ENCODE data around the gene LRIT3.

LRIT3 gene

GRCh38 chr4:109816894-109817293, 31.0 kb upstream of the LRIT3 start:
- Histone ChIP-seq H3K9ac (ENCODE audit: low read length) (peak overlapping the region; percentile 97), H3K4me1 (ENCODE audit: control insufficient read depth, insufficient read depth, low read length) (peaks cover 22% of the 10 kb centered on the region), H3K27me3 (replicated peaks; ENCODE audit: control insufficient read depth, insufficient read depth, low read length) (no peaks in the 10 kb centered on the region), H3K4me3 (ENCODE audit: low read length) (peak overlapping the region; percentile 100), H3K9me3 (ENCODE audit: control insufficient read depth, low read length) (no peaks in the 10 kb centered on the region), H3K36me3 (ENCODE audit: control insufficient read depth, insufficient read depth, low read length, severe bottlenecking) (peaks cover 14% of the 10 kb centered on the region)
- DNase-seq (ENCODE audit: low read depth) = no peak

- DNase-seq (ENCODE audit: low read depth) = no peak
Measured at GRCh38 chr4:109818268-109818667, 29.6 kb upstream of the LRIT3 start.

DNA sequence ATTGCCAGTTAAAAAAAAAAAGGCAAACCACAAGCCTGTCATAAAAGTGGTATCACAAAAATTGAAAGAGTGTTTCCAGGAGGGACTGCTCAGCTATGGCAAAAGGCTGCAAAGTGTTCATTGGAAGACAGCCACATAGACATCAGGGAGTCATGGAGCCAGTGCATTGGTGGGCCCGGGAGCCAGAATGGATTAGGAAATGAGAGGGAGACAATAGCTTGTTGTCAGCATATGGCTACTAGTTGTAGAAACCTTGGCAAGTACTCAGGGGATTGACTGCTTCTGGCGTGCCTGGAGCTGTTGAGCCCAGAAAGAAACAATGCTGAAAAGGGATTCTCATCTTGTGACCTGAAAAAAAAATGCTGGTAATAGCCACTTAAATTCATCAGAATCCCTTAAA, 27.3 kb upstream of the LRIT3 start:
- Histone ChIP-seq H3K27me3 (replicated peaks; ENCODE audit: control insufficient read depth, insufficient read depth, low read length) (no peaks in the 10 kb centered on the region), H3K36me3 (ENCODE audit: control insufficient read depth, insufficient read depth, low read length, severe bottlenecking) (peaks cover 49% of the 10 kb centered on the region), H3K4me1 (ENCODE audit: control insufficient read depth, insufficient read depth, low read length) (peaks cover 22% of the 10 kb centered on the region), H3K9me3 (ENCODE audit: control insufficient read depth, low read length) (no peaks in the 10 kb centered on the region), H3K9ac (ENCODE audit: low read length) (no peak overlapping the region), H3K4me3 (ENCODE audit: low read length) (no peak overlapping the region)
- DNase-seq (ENCODE audit: low read depth) = no peak

More at GRCh38 chr4:109818268-109818667, 29.6 kb upstream of the LRIT3 start:
- H3K4me3 ChIP-seq (ENCODE audit: low read length) = no peak overlapping the region
- H3K27me3 ChIP-seq (replicated peaks; ENCODE audit: control insufficient read depth, insufficient read depth, low read length) = no peaks in the 10 kb centered on the region
- no peak overlapping the region for H3K9ac ChIP-seq (ENCODE audit: low read length)
- peaks cover 27% of the 10 kb centered on the region for H3K36me3 ChIP-seq (ENCODE audit: control insufficient read depth, insufficient read depth, low read length, severe bottlenecking)
- peaks cover 22% of the 10 kb centered on the region for H3K4me1 ChIP-seq (ENCODE audit: control insufficient read depth, insufficient read depth, low read length)
- no peaks in the 10 kb centered on the region for H3K9me3 ChIP-seq (ENCODE audit: control insufficient read depth, low read length)

GRCh38 chr4:109821185-109821584, 26.7 kb upstream of the LRIT3 start:
- no peak overlapping the region for H3K4me3 ChIP-seq (ENCODE audit: low read length)
- H3K9me3 ChIP-seq (ENCODE audit: control insufficient read depth, low read length) = no peaks in the 10 kb centered on the region
- H3K27me3 ChIP-seq (replicated peaks; ENCODE audit: control insufficient read depth, insufficient read depth, low read length) = no peaks in the 10 kb centered on the region
- no peak for DNase-seq (ENCODE audit: low read depth)
- peaks cover 50% of the 10 kb centered on the region for H3K36me3 ChIP-seq (ENCODE audit: control insufficient read depth, insufficient read depth, low read length, severe bottlenecking)
- peak overlapping the region; percentile 24 for H3K9ac ChIP-seq (ENCODE audit: low read length)
- peaks cover 21% of the 10 kb centered on the region for H3K4me1 ChIP-seq (ENCODE audit: control insufficient read depth, insufficient read depth, low read length)

DNA sequence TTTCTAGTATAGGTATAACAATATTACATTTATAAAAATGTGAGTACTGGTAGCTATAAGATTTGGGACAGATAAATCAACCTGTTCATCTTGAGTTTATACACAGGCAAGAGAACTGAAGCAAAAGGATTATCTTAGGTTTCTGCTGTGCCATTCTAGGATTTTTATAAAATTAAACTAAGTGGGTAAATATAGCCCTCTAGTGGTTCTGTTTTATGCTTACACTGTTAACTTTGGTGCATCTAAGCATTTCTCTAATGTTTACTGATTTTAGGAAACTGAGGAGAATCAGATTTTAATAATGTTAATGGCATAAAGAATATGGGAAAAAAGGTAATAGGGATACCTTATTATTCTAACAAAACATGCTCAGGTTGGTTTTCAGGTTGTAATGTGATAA, 21.2 kb upstream of the LRIT3 start:
- Histone ChIP-seq H3K36me3 (ENCODE audit: control insufficient read depth, insufficient read depth, low read length, severe bottlenecking) (peaks cover 37% of the 10 kb centered on the region), H3K27me3 (replicated peaks; ENCODE audit: control insufficient read depth, insufficient read depth, low read length) (no peaks in the 10 kb centered on the region), H3K9ac (ENCODE audit: low read length) (no peak overlapping the region), H3K4me3 (ENCODE audit: low read length) (no peak overlapping the region), H3K9me3 (ENCODE audit: control insufficient read depth, low read length) (no peaks in the 10 kb centered on the region), H3K4me1 (ENCODE audit: control insufficient read depth, insufficient read depth, low read length) (peaks cover 4% of the 10 kb centered on the region)
- DNase-seq (ENCODE audit: low read depth) = peak; percentile 75

DNA sequence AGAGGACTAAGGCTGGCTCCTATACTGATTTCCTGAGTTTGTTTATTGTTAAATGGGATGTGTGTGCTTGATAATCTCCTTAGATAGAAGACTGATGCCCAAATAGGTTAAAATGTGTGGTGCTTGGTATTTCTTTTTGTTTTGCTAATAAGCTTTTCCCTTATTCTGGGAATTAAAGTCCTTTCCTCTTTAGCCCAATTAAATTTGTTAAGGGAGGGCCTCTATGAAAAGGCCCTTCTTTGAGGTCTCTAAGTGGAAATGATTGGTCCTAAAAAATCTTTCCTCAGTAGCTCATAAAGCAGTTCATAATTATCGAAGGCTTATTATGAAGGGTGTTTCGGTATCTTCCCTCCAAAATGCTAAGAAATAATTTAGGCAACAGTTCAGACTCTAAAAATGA, 20.2 kb upstream of the LRIT3 start, which contains the start of gene RRH:
Gene RRH, plus strand, starts transcription at position 301 of the 400 bp plus-strand sequence. Its CDS starts 56 bp downstream, at position 357.
- Histone ChIP-seq H3K36me3 (ENCODE audit: control insufficient read depth, insufficient read depth, low read length, severe bottlenecking) (peaks cover 29% of the 10 kb centered on the region), H3K4me3 (ENCODE audit: low read length) (no peak within 1 kb of the TSS), H3K9me3 (ENCODE audit: control insufficient read depth, low read length) (no peaks in the 10 kb centered on the region), H3K9ac (ENCODE audit: low read length) (no peak within 1 kb of the TSS), H3K4me1 (ENCODE audit: control insufficient read depth, insufficient read depth, low read length) (peaks cover 4% of the 10 kb centered on the region), H3K27me3 (replicated peaks; ENCODE audit: control insufficient read depth, insufficient read depth, low read length) (no peaks in the 10 kb centered on the region)
- DNase-seq (ENCODE audit: low read depth) = no peak

DNA sequence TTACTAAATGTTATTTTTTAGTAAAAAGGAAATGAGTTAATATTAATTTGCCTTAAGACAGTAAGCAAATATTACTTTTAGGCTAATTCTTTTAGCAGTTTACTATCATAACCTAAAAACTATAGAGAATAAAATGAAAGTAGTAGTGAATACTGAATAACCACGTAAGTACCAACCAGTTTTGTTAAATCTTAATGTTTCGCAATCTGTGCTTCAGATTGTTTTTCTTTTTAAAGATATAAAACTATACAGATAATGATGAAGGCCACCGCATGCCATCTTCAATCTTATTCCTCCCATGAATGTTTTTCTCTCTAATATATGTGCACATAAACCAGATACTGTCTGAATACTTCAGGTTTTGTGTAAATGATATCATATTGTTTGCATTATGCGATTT, 14.2 kb upstream of the LRIT3 start:
- Histone ChIP-seq H3K9ac (ENCODE audit: low read length) (no peak overlapping the region), H3K9me3 (ENCODE audit: control insufficient read depth, low read length) (no peaks in the 10 kb centered on the region), H3K4me3 (ENCODE audit: low read length) (no peak overlapping the region), H3K36me3 (ENCODE audit: control insufficient read depth, insufficient read depth, low read length, severe bottlenecking) (no peaks in the 10 kb centered on the region), H3K27me3 (replicated peaks; ENCODE audit: control insufficient read depth, insufficient read depth, low read length) (no peaks in the 10 kb centered on the region), H3K4me1 (ENCODE audit: control insufficient read depth, insufficient read depth, low read length) (no peaks in the 10 kb centered on the region)
- DNase-seq (ENCODE audit: low read depth) = no peak

DNA sequence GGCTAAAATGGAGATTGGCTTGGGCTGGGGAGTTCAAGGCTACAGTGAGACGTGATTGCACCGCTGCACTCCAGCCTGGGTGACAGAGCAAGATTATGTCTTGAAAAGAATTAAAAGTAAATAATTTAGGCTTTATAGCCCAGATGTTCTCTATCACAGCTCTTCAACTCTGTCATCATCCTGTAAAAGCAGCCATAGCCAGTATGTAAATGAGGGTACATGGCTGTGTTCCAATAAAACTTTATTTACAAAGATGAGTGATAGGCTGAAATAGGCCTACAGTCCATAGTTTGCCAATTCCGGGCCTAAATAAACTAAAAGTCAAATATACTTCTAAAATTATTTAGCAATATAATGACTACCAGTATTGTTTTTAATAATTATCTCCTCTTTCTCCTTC, 10.9 kb upstream of the LRIT3 start:
- H3K27me3 ChIP-seq (replicated peaks; ENCODE audit: control insufficient read depth, insufficient read depth, low read length) = no peaks in the 10 kb centered on the region
- H3K9me3 ChIP-seq (ENCODE audit: control insufficient read depth, low read length) = no peaks in the 10 kb centered on the region
- DNase-seq (ENCODE audit: low read depth) = no peak
- H3K9ac ChIP-seq (ENCODE audit: low read length) = no peak overlapping the region
- no peaks in the 10 kb centered on the region for H3K4me1 ChIP-seq (ENCODE audit: control insufficient read depth, insufficient read depth, low read length)
- no peak overlapping the region for H3K4me3 ChIP-seq (ENCODE audit: low read length)
- H3K36me3 ChIP-seq (ENCODE audit: control insufficient read depth, insufficient read depth, low read length, severe bottlenecking) = no peaks in the 10 kb centered on the region

- H3K9me3 ChIP-seq (ENCODE audit: control insufficient read depth, low read length) = no peaks in the 10 kb centered on the region
- no peaks in the 10 kb centered on the region for H3K36me3 ChIP-seq (ENCODE audit: control insufficient read depth, insufficient read depth, low read length, severe bottlenecking)
- no peak overlapping the region for H3K9ac ChIP-seq (ENCODE audit: low read length)
- H3K27me3 ChIP-seq (replicated peaks; ENCODE audit: control insufficient read depth, insufficient read depth, low read length) = no peaks in the 10 kb centered on the region
- H3K4me3 ChIP-seq (ENCODE audit: low read length) = no peak overlapping the region
- H3K4me1 ChIP-seq (ENCODE audit: control insufficient read depth, insufficient read depth, low read length) = no peaks in the 10 kb centered on the region
- no peak for DNase-seq (ENCODE audit: low read depth)
Measured at GRCh38 chr4:109846395-109847098, 1.4 kb upstream of the LRIT3 start.

DNA sequence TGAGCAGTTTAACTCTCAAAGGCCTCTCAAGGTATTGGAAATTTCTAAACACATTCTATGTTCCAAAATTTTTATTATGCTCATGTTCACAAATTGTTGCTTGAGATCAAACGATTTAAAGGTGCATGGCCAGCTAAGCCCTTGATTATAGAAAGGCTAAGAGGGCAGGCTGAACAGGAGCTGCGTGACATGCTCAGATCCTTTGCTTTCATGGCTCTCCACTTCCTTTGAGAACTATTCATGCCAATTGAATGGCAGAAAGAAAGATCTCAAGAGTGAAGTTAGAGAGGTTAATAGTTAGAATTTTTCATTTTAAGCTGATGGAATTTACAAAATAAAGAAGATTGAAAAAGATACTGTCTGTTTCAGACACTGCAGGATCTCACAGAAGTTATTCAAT, 594 bp downstream of the LRIT3 start:
- DNase-seq (ENCODE audit: low read depth) = no peak
- no peaks in the 10 kb centered on the region for H3K27me3 ChIP-seq (replicated peaks; ENCODE audit: control insufficient read depth, insufficient read depth, low read length)
- no peak overlapping the region for H3K9ac ChIP-seq (ENCODE audit: low read length)
- no peaks in the 10 kb centered on the region for H3K36me3 ChIP-seq (ENCODE audit: control insufficient read depth, insufficient read depth, low read length, severe bottlenecking)
- H3K9me3 ChIP-seq (ENCODE audit: control insufficient read depth, low read length) = no peaks in the 10 kb centered on the region
- no peaks in the 10 kb centered on the region for H3K4me1 ChIP-seq (ENCODE audit: control insufficient read depth, insufficient read depth, low read length)
- H3K4me3 ChIP-seq (ENCODE audit: low read length) = no peak overlapping the region

DNA sequence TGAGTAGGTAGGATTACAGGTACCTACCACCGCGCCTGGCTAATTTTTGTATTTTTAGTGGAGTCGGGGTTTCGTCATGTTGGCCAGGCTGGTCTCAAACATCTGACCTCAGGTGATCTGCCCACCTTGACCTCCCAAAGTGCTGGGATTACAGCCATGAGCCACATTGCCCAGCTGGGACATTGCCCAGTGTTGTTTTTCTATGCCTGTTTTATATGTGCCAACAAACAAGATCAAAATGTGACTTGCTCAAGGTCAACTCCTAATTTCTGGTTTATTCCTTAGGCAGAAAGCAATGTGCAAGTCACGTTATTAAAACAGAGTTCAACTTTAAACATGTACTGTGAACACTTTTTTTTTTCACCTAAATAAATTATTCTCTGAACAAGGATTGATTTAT, 2.7 kb downstream of the LRIT3 start:
- Histone ChIP-seq H3K9me3 (ENCODE audit: control insufficient read depth, low read length) (no peaks in the 10 kb centered on the region), H3K9ac (ENCODE audit: low read length) (no peak overlapping the region), H3K27me3 (replicated peaks; ENCODE audit: control insufficient read depth, insufficient read depth, low read length) (no peaks in the 10 kb centered on the region), H3K4me3 (ENCODE audit: low read length) (no peak overlapping the region), H3K4me1 (ENCODE audit: control insufficient read depth, insufficient read depth, low read length) (no peaks in the 10 kb centered on the region), H3K36me3 (ENCODE audit: control insufficient read depth, insufficient read depth, low read length, severe bottlenecking) (no peaks in the 10 kb centered on the region)
- no peak for DNase-seq (ENCODE audit: low read depth)

Data from adipocyte (in vitro differentiated cells).